ENCODE data around the gene TMPRSS9.

DNA sequence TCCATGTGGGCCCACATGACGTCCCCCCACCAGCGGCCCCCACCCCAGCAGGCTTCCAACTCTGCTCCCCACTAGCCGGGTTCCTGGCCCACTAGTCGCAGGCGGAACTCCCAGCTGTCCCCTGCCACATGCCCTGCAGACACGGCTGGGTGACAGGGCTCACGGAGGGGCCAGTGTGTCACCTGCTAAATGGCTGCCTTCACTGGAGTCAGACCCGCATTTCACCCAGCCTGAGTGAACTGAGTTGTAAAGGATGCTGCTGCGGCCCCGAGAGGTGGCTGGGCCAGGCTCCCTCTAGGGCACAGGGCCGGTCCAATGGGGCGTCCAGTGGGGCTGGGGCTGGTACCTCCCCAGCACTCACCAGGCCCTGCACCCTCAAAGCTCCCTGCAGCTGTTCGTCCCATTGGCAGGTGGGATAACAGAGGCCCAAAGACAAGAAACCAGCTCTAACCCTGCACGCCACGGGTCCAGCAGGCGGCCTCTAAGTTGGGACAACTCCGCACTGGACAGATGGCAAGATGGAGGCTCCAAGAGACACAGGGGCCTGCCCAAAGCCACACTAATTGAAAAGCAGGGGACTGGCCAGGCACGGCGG is 93.5 kb downstream of the TMPRSS9 start:
- TF ChIP-seq CTCF (IDR thresholded peaks at IDR 0.05) (no peak), ZFX (IDR thresholded peaks at IDR 0.05; ENCODE audit: borderline replicate concordance) (no peak)

Data from 22Rv1 (cell line).